HG02642 (cell line): Measurements from ENCODE around the gene ZBTB7C.
"Not testable (repeated sequence)": the region's sequence is repeated elsewhere in the genome, so short reads cannot be mapped to it uniquely, and the experiment has no call there.

Experiments
- ATAC-seq: cut with Tn5 transposase; IDR thresholded peaks from one replicate; pipeline ENCODE4 v1.9.1; 2021; ENCODE audit warnings: mild to moderate bottlenecking; ENCODE audit not compliant: unreplicated experiment, poor library complexity

Gene ZBTB7C

GRCh38 chr18:48408727-48409590 lies at the start of gene ZBTB7C:
ZBTB7C (minus strand) TSS chr18:48409383.
- peak; percentile 39 for ATAC-seq

- ATAC-seq = no peak
Observed at GRCh38 chr18:48456838-48457237, 47.7 kb upstream of the ZBTB7C start.

- no peak for ATAC-seq
Observed at GRCh38 chr18:48455555-48456478, 46.6 kb upstream of the ZBTB7C start.

- ATAC-seq = no peak
Observed at GRCh38 chr18:48454261-48454757, 45.1 kb upstream of the ZBTB7C start.

GRCh38 chr18:48453330-48454066 lies 44.3 kb upstream of the ZBTB7C start:
- no peak for ATAC-seq

GRCh38 chr18:48452861-48453323 lies 43.7 kb upstream of the ZBTB7C start:
- no peak for ATAC-seq

GRCh38 chr18:48450685-48451084 lies 41.5 kb upstream of the ZBTB7C start:
- ATAC-seq = no peak

GRCh38 chr18:48446582-48447225 lies 37.5 kb upstream of the ZBTB7C start:
- ATAC-seq = peak; percentile 63

- peak; percentile 77 for ATAC-seq
Observed at GRCh38 chr18:48445540-48445939, 36.4 kb upstream of the ZBTB7C start.

GRCh38 chr18:48442761-48443160 lies 33.6 kb upstream of the ZBTB7C start:
- no peak for ATAC-seq

- no peak for ATAC-seq
Observed at GRCh38 chr18:48441405-48441881, 32.3 kb upstream of the ZBTB7C start.

- ATAC-seq = no peak
Observed at GRCh38 chr18:48440924-48441323, 31.7 kb upstream of the ZBTB7C start.

- ATAC-seq = no peak
Observed at GRCh38 chr18:48436907-48437306, 27.7 kb upstream of the ZBTB7C start.

GRCh38 chr18:48434382-48434781 lies 25.2 kb upstream of the ZBTB7C start:
- not testable (repeated sequence) for ATAC-seq

GRCh38 chr18:48433541-48433940 lies 24.4 kb upstream of the ZBTB7C start:
- ATAC-seq = no peak

GRCh38 chr18:48430150-48430549 lies 21.0 kb upstream of the ZBTB7C start:
- ATAC-seq = no peak

- no peak for ATAC-seq
Observed at GRCh38 chr18:48428475-48429177, 19.4 kb upstream of the ZBTB7C start.

GRCh38 chr18:48422947-48423378 lies 13.8 kb upstream of the ZBTB7C start:
- no peak for ATAC-seq
